ENCODE data around the gene CUX1.
"Not testable (repeated sequence)": the region's sequence is repeated elsewhere in the genome, so short reads cannot be mapped to it uniquely, and the experiment has no call there.

CUX1 gene

GRCh38 chr7:101843293-101844271, 26.2 kb downstream of the CUX1 start:
- TF ChIP-seq CTCF (IDR thresholded peaks at IDR 0.05; ENCODE audit: control insufficient read depth, insufficient read depth, low read depth, low read length, missing control alignments): no peak
- no peak overlapping the region for H3K4me3 ChIP-seq (ENCODE audit: control insufficient read depth, low read depth, low read length)

GRCh38 chr7:101845974-101846373, 28.5 kb downstream of the CUX1 start:
- DNase-seq (ENCODE audit: low read depth): no peak
- no peak for TF ChIP-seq CTCF (IDR thresholded peaks at IDR 0.05; ENCODE audit: control insufficient read depth, insufficient read depth, low read depth, low read length, missing control alignments)
- H3K4me3 ChIP-seq (ENCODE audit: control insufficient read depth, low read depth, low read length): no peak overlapping the region

More at GRCh38 chr7:101843293-101844271, 26.2 kb downstream of the CUX1 start:
- no peak for DNase-seq (ENCODE audit: low read depth)

GRCh38 chr7:101846800-101847538, 29.5 kb downstream of the CUX1 start:
- DNase-seq (ENCODE audit: low read depth): no peak
- H3K4me3 ChIP-seq (ENCODE audit: control insufficient read depth, low read depth, low read length): no peak overlapping the region
- TF ChIP-seq CTCF (IDR thresholded peaks at IDR 0.05; ENCODE audit: control insufficient read depth, insufficient read depth, low read depth, low read length, missing control alignments): no peak

GRCh38 chr7:101848208-101848951, 31.0 kb downstream of the CUX1 start:
- no peak for DNase-seq (ENCODE audit: low read depth)
- no peak overlapping the region for H3K4me3 ChIP-seq (ENCODE audit: control insufficient read depth, low read depth, low read length)
- no peak for TF ChIP-seq CTCF (IDR thresholded peaks at IDR 0.05; ENCODE audit: control insufficient read depth, insufficient read depth, low read depth, low read length, missing control alignments)

GRCh38 chr7:101849314-101849713, 31.9 kb downstream of the CUX1 start:
- DNase-seq (ENCODE audit: low read depth); H3K4me3 ChIP-seq (ENCODE audit: control insufficient read depth, low read depth, low read length): not testable (repeated sequence)

- DNase-seq (ENCODE audit: low read depth); H3K4me3 ChIP-seq (ENCODE audit: control insufficient read depth, low read depth, low read length): not testable (repeated sequence)
These were observed 34.9 kb downstream of the CUX1 start for GRCh38 chr7:101852364-101852763.

- DNase-seq (ENCODE audit: low read depth): no peak
- no peak for TF ChIP-seq CTCF (IDR thresholded peaks at IDR 0.05; ENCODE audit: control insufficient read depth, insufficient read depth, low read depth, low read length, missing control alignments)
- H3K4me3 ChIP-seq (ENCODE audit: control insufficient read depth, low read depth, low read length): no peak overlapping the region
These were observed 36.3 kb downstream of the CUX1 start for GRCh38 chr7:101853684-101854083.
